H1 (cell line): Measurements from ENCODE around the gene PLPPR1. TPM values are rescaled to one million over a fixed set of nuclear protein-coding genes. Genes with fewer than 3 reads are reported as not detected.

Source experiments
- CTCF ChIA-PET: fragments of 300-600 bp; sonication (Branson Sonifier 250); formaldehyde crosslinking; loops from one replicate; lab custom pipeline; 2021; ENCODE audit not compliant: partially characterized antibody; lab: Charles Lee
- POLR2A ChIA-PET: fragments of 300-600 bp; sonication (Branson Sonifier 250); formaldehyde crosslinking; loops from one replicate; lab custom pipeline; 2021; ENCODE audit warnings: inconsistent platforms; ENCODE audit not compliant: partially characterized antibody; lab: Charles Lee
- DNase-seq, 2 experiments: peaks; one replicate each; pipeline versions ENCODE4 v3.0.0 to v3.0.0-alpha.2; 2010 to 2022; ENCODE audit warnings: low spot score in 2 of 2, low read depth in 1 of 2, mixed read lengths in 1 of 2
- FAIRE-seq: peaks from 2 replicates; lab custom pipeline; 2011; peaks lifted over from hg19 to GRCh38; lab: Jason Lieb, UNC
- H2AFZ ChIP-seq: 2 replicates; pipeline ENCODE4 v1.8.1; 2012; ENCODE audit warnings: low read length, inconsistent platforms
- H2AK5ac ChIP-seq: 2 replicates; pipeline ENCODE4 v1.6.1; 2013; ENCODE audit warnings: low read depth, low read length
- H2BK120ac ChIP-seq: replicated peaks from 2 replicates; pipeline ENCODE3; 2013; ENCODE audit warnings: low read depth, low read length, inconsistent platforms
- H2BK12ac ChIP-seq: 2 replicates; pipeline ENCODE4 v1.6.1; 2013; ENCODE audit warnings: low read depth, low read length
- H2BK15ac ChIP-seq: 2 replicates; pipeline ENCODE4 v1.6.1; 2013; ENCODE audit warnings: low read length
- H2BK20ac ChIP-seq: 2 replicates; pipeline ENCODE4 v1.6.1; 2013; ENCODE audit warnings: low read length
- H2BK5ac ChIP-seq: 2 replicates; pipeline ENCODE4 v1.6.1; 2013; ENCODE audit warnings: low read depth, low read length
- H3K14ac ChIP-seq: 2 replicates; pipeline ENCODE4 v1.6.1; 2013; ENCODE audit warnings: inconsistent platforms; ENCODE audit not compliant: insufficient read length
- H3K18ac ChIP-seq: 2 replicates; pipeline ENCODE4 v1.6.1; 2013; ENCODE audit warnings: low read length; ENCODE audit errors: extremely low read depth
- H3K23ac ChIP-seq: 2 replicates; pipeline ENCODE4 v1.6.1; 2013; ENCODE audit warnings: inconsistent platforms; ENCODE audit not compliant: insufficient read length
- H3K23me2 ChIP-seq: 2 replicates; pipeline ENCODE4 v1.6.1; 2013; ENCODE audit warnings: low read depth, low read length
- H3K27ac ChIP-seq: 2 replicates; pipeline ENCODE4 v1.6.1; 2011; ENCODE audit warnings: low read depth, low read length, inconsistent platforms
- H3K27me3 ChIP-seq, 4 experiments: replicated peaks in 1 of 4; 1 replicate in 1 of 4; 2 replicates in 3 of 4; pipeline versions ENCODE4 v1.6.1 to v1.8.1; 2011 to 2013; ENCODE audit warnings: low read length in 3 of 4, mild to moderate bottlenecking in 3 of 4, inconsistent platforms in 2 of 4, mixed read lengths in 2 of 4, moderate library complexity in 1 of 4; ENCODE audit not compliant: control insufficient read depth in 3 of 4, insufficient read depth in 3 of 4; ENCODE audit errors: extremely low read depth in 1 of 4
- H3K36me3 ChIP-seq, 4 experiments: 2 replicates each; pipeline versions ENCODE4 v1.6.1 to v1.8.1; 2011 to 2013; ENCODE audit warnings: mild to moderate bottlenecking in 4 of 4, low read length in 3 of 4, moderate library complexity in 2 of 4, control low read depth in 1 of 4, inconsistent platforms in 1 of 4; ENCODE audit not compliant: insufficient read depth in 4 of 4, control insufficient read depth in 2 of 4
- H3K4ac ChIP-seq: replicated peaks from 2 replicates; pipeline ENCODE3; 2013; ENCODE audit warnings: low read length, low read depth, mixed read lengths, inconsistent platforms; ENCODE audit not compliant: insufficient read length
- H3K4me1 ChIP-seq, 4 experiments: replicated peaks in 1 of 4; 1 replicate in 1 of 4; 2 replicates in 3 of 4; pipeline versions ENCODE4 v1.6.1 to v1.8.1; 2011 to 2013; ENCODE audit warnings: low read length in 3 of 4, inconsistent platforms in 2 of 4, mixed read lengths in 1 of 4; ENCODE audit not compliant: insufficient read depth in 4 of 4, control insufficient read depth in 3 of 4
- H3K4me2 ChIP-seq, 2 experiments: 2 replicates each; pipeline versions ENCODE4 v1.6.1 to v1.8.1; 2011 to 2013; ENCODE audit warnings: low read depth in 2 of 2, low read length in 2 of 2, control low read depth in 1 of 2, inconsistent platforms in 1 of 2, mild to moderate bottlenecking in 1 of 2; ENCODE audit not compliant: insufficient read depth in 1 of 2
- H3K4me3 ChIP-seq, 4 experiments: fragments of 200-600, 300-600 bp in 1 of 4; sonication (generic), shearing (Covaris generic), sonication (Bioruptor Twin) in 1 of 4; 2 replicates each; pipeline versions ENCODE4 v1.5.1 to v1.8.1; 2011 to 2016; ENCODE audit warnings: low read length in 4 of 4, low read depth in 3 of 4, control low read depth in 2 of 4, inconsistent platforms in 2 of 4, mild to moderate bottlenecking in 2 of 4, mixed read lengths in 1 of 4, moderate library complexity in 1 of 4; ENCODE audit not compliant: insufficient read depth in 2 of 4; ENCODE audit errors: extremely low read depth in 1 of 4
- H3K56ac ChIP-seq: replicated peaks from 2 replicates; pipeline ENCODE3; 2013; ENCODE audit warnings: low read depth, mild to moderate bottlenecking, mixed read lengths, low read length, inconsistent platforms; ENCODE audit not compliant: insufficient read length
- H3K79me1 ChIP-seq: 2 replicates; pipeline ENCODE4 v1.6.1; 2013; ENCODE audit warnings: low read depth, low read length, control low read depth
- H3K79me2 ChIP-seq, 2 experiments: 2 replicates each; pipeline versions ENCODE4 v1.6.1 to v1.8.1; 2012 to 2013; ENCODE audit warnings: low read length in 2 of 2, mild to moderate bottlenecking in 2 of 2, inconsistent platforms in 1 of 2; ENCODE audit not compliant: insufficient read depth in 2 of 2, control insufficient read depth in 1 of 2
- H3K9ac ChIP-seq, 4 experiments: replicated peaks in 1 of 4; 1 replicate in 1 of 4; 2 replicates in 3 of 4; pipeline versions ENCODE4 v1.6.1 to v1.8.1; 2011 to 2013; ENCODE audit warnings: low read depth in 3 of 4, low read length in 3 of 4, control low read depth in 2 of 4, mild to moderate bottlenecking in 2 of 4, moderate library complexity in 2 of 4, inconsistent platforms in 1 of 4; ENCODE audit errors: extremely low read depth in 1 of 4
- H3K9me3 ChIP-seq, 2 experiments: 2 replicates each; pipeline versions ENCODE4 v1.6.1 to v1.8.1; 2012 to 2013; ENCODE audit warnings: mild to moderate bottlenecking in 2 of 2, moderate library complexity in 2 of 2, control low read depth in 1 of 2, inconsistent platforms in 1 of 2, low read depth in 1 of 2, low read length in 1 of 2, mixed read lengths in 1 of 2; ENCODE audit not compliant: insufficient read depth in 2 of 2
- H4K20me1 ChIP-seq, 2 experiments: replicated peaks in 1 of 2; 2 replicates each; pipeline versions ENCODE3 to v1.8.1; 2011 to 2013; ENCODE audit warnings: inconsistent platforms in 2 of 2, low read length in 2 of 2, mild to moderate bottlenecking in 1 of 2; ENCODE audit not compliant: insufficient read depth in 2 of 2, control insufficient read depth in 1 of 2
- H4K5ac ChIP-seq: 2 replicates; pipeline ENCODE4 v1.6.1; 2013; ENCODE audit warnings: low read length, low read depth, mixed read lengths, inconsistent platforms; ENCODE audit not compliant: insufficient read length
- H4K8ac ChIP-seq: 2 replicates; pipeline ENCODE4 v1.8.0; 2013; ENCODE audit warnings: mild to moderate bottlenecking, moderate library complexity, low read length, inconsistent platforms; ENCODE audit not compliant: insufficient read depth; ENCODE audit errors: extremely low read depth
- H4K91ac ChIP-seq: replicated peaks from 2 replicates; pipeline ENCODE3; 2013; ENCODE audit warnings: low read length, mixed read lengths, inconsistent platforms; ENCODE audit not compliant: insufficient read length
- EP300 ChIP-seq, 2 experiments: IDR thresholded peaks; 1 replicate in 1 of 2; 2 replicates in 1 of 2; pipeline ENCODE4 v1.6.1; 2011 to 2012; ENCODE audit warnings: low read depth in 2 of 2, low read length in 2 of 2, mild to moderate bottlenecking in 2 of 2, borderline replicate concordance in 1 of 2, inconsistent platforms in 1 of 2, moderate library complexity in 1 of 2
- FOSL1 ChIP-seq: IDR thresholded peaks from 2 replicates; pipeline ENCODE4 v1.6.1; 2011; ENCODE audit warnings: mild to moderate bottlenecking, low read depth, low read length, moderate library complexity; ENCODE audit not compliant: insufficient read depth
- HDAC2 ChIP-seq, 2 experiments: fragments of 300-600 bp in 1 of 2; sonication (generic) in 1 of 2; IDR thresholded peaks; 2 replicates each; pipeline ENCODE4 v1.6.1; 2011 to 2012; ENCODE audit warnings: low read depth in 2 of 2, low read length in 2 of 2, mild to moderate bottlenecking in 2 of 2, moderate library complexity in 2 of 2, borderline replicate concordance in 1 of 2, inconsistent platforms in 1 of 2
- SRF ChIP-seq: IDR thresholded peaks from 2 replicates; pipeline ENCODE4 v1.6.1; 2011; ENCODE audit warnings: mild to moderate bottlenecking, low read depth, low read length, moderate library complexity
- WGBS, 2 experiments: shearing (Covaris generic) in 1 of 2; methylation state at CpG; one replicate each; pipeline versions ENCODE4 v1.1.6 to v1.1.7; 2013 to 2015; ENCODE audit warnings: low lambda C conversion rate in 2 of 2, mixed read lengths in 2 of 2, inconsistent platforms in 1 of 2, low coverage in 1 of 2, missing lambda C conversion rate in 1 of 2; ENCODE audit not compliant: insufficient replicate concordance in 2 of 2, insufficient coverage in 1 of 2, insufficient read length in 1 of 2; ENCODE audit errors: extremely low coverage in 1 of 2, missing lambda C conversion rate in 1 of 2; 5-methylcytosine and 5-hydroxymethylcytosine counted together
- polyA plus RNA-seq, 7 experiments: library from polyadenylated mRNA; depleted of rRNA in 3 of 7; stranded (reverse) in 5 of 7; unstranded in 2 of 7; fragments of >200 nt in 5 of 7; fragments of 200-250 nt in 2 of 7; gene quantifications; 1 replicate in 5 of 7; 2 replicates in 1 of 7; 4 replicates in 1 of 7; pipeline versions ENCODE4 v1.2.1 to v1.2.3, GENCODE V29; 2011 to 2013; ENCODE audit warnings: missing spikeins in 2 of 7, mixed read lengths in 2 of 7
- total RNA-seq: library from RNA; stranded (reverse); fragmentation: NEBNext Ultra II Directional; extraction: Animal tissue kit (Norgen Biotek cat#: 25700); gene quantifications from 2 replicates; pipeline ENCODE4 v1.2.1, GENCODE V29; 2021

PLPPR1 gene
- total and polyA plus RNA-seq, 2 of the 8 experiments (the other 6 are each of a cell fraction or from before 2014, with no cell fraction given): 1.4 to 1.8 TPM

DNA sequence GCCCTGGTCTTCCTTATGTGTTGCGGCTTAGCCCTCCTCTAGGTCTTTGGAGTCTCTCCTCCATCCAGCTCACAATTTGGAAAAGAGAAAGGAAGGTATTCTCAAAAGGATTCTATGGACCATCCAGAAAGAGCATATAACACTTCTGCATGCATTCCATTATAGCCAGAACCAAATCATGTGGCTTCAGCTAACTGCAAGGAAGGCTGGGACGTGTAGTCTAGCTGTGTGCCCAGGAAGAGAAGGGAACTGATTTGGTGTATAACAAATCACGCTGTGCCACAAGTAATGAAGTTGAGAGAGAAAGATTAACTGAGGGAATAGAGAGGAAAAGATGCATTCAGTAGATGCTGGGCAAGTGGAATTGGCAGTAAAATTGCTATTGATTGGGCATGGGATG lies 43.7 kb downstream of the PLPPR1 start:
- H2BK20ac ChIP-seq: no peak overlapping the region
- no peaks in the 10 kb centered on the region for H3K9me3 ChIP-seq
- no peaks in the 10 kb centered on the region for H3K36me3 ChIP-seq
- DNase-seq: no peak
- peaks cover 0 to 8% (median 5%) of the 10 kb centered on the region in 4 experiments; a peak in 4 of 7 replicates for H3K4me1 ChIP-seq
- POLR2A ChIA-PET: no interaction called here
- no peak overlapping the region for H3K27ac ChIP-seq
- H3K9ac ChIP-seq: no peak overlapping the region
- no peak overlapping the region for H3K4me3 ChIP-seq
- H3K23me2 ChIP-seq: no peaks in the 10 kb centered on the region
- no peak overlapping the region for H2BK120ac ChIP-seq
- H3K23ac ChIP-seq: no peak overlapping the region
- no peak overlapping the region for H4K91ac ChIP-seq
- H2AFZ ChIP-seq: no peak overlapping the region
- no peak overlapping the region for H2AK5ac ChIP-seq
- H3K79me2 ChIP-seq: no peaks in the 10 kb centered on the region
- H2BK12ac ChIP-seq: no peak overlapping the region
- no peak overlapping the region for H3K18ac ChIP-seq
- H4K8ac ChIP-seq: no peak overlapping the region
- no peak overlapping the region for H3K14ac ChIP-seq
- no peaks in the 10 kb centered on the region for H3K27me3 ChIP-seq
- no peak overlapping the region for H3K56ac ChIP-seq
- no peak overlapping the region for H3K4ac ChIP-seq
- TF ChIP-seq SRF (no peak), EP300 (IDR thresholded peaks at IDR 0.05; ENCODE audit: borderline replicate concordance in 1 of 2, low read depth in 2 of 2, low read length in 2 of 2) (no peak), HDAC2 (IDR thresholded peaks at IDR 0.05; ENCODE audit: borderline replicate concordance in 1 of 2, low read depth in 2 of 2, low read length in 2 of 2) (no peak), FOSL1 (no peak)
- H2BK15ac ChIP-seq: no peak overlapping the region
- CTCF ChIA-PET: interaction anchor here (1.0 to 1.4 kb wide), 2 partner anchors 20 to 102 kb away, joined by 3 to 5 read pairs; no protein-coding TSS in a partner anchor
- no peaks in the 10 kb centered on the region for H4K20me1 ChIP-seq
- WGBS, 2 experiments: 79% methylated on average over 3 of the region's 3 CpGs; no CpG with 5 or more reads in 1 of the 2 experiments
- H3K79me1 ChIP-seq: no peaks in the 10 kb centered on the region
- no peak overlapping the region for H2BK5ac ChIP-seq
- no peak for FAIRE-seq
- no peak overlapping the region for H4K5ac ChIP-seq
- no peak overlapping the region for H3K4me2 ChIP-seq
